BLaER1 treated with 17β-estradiol and CSF1 and Interleukin-3, amounts not matched to agents 10 nM and 100 nM (cell line): ENCODE data around the gene IL36RN.

ENCODE experiments used
- H3K27ac ChIP-seq, 11 experiments: shearing (Covaris generic); formaldehyde crosslinking; 2 replicates each; pipeline ENCODE4 v1.8.1; 2022
- H3K27me3 ChIP-seq, 11 experiments: shearing (Covaris generic); formaldehyde crosslinking; 2 replicates each; pipeline ENCODE4 v1.8.1; 2022
- H3K36me3 ChIP-seq, 11 experiments: shearing (Covaris generic); formaldehyde crosslinking; 2 replicates each; pipeline ENCODE4 v1.8.1; 2022
- H3K4me1 ChIP-seq, 10 experiments: shearing (Covaris generic); formaldehyde crosslinking; 2 replicates each; pipeline ENCODE4 v1.8.1; 2022
- H3K4me2 ChIP-seq, 11 experiments: shearing (Covaris generic); formaldehyde crosslinking; 2 replicates each; pipeline ENCODE4 v1.8.1; 2022
- H3K4me3 ChIP-seq, 10 experiments: shearing (Covaris generic); formaldehyde crosslinking; 2 replicates each; pipeline ENCODE4 v1.8.1; 2022
- H3K9ac ChIP-seq, 11 experiments: shearing (Covaris generic); formaldehyde crosslinking; 2 replicates each; pipeline ENCODE4 v1.8.1; 2022
- H3K9me3 ChIP-seq, 11 experiments: shearing (Covaris generic); formaldehyde crosslinking; replicated peaks in 1 of 11; 2 replicates each; pipeline ENCODE4 v1.8.1; 2022
- H4K20me1 ChIP-seq, 11 experiments: shearing (Covaris generic); formaldehyde crosslinking; 2 replicates each; pipeline ENCODE4 v1.8.1; 2022
- Cebpa-rat ChIP-seq, 11 experiments: shearing (Covaris generic); IDR thresholded peaks; 2 replicates each; pipeline ENCODE4 v1.8.1; 2022

Gene IL36RN

DNA sequence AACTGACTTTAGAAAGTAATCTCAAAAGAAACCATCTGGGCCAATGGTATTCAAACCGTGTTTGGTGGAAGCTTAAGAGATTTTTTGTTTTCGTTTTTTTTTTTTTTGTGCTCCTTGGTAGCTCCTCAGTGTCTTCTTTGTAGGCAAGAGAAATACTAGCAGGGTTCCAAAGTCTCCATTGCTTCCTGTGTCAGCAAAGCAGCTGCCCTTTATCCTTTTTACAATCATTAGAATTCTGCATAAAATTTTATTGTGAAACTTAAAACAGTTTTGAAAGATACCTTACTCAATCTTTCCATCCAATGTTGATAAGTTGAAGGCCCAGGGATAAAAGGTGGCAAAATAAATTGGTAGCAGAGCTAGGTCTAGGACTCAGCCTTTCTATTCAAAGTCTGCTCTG is 9.3 kb downstream of the IL36RN start:
- Histone ChIP-seq H3K4me1 (no peaks in the 10 kb centered on the region), H3K36me3 (no peaks in the 10 kb centered on the region), H3K9me3 (peaks cover 0 to 18% (median 8%) of the 10 kb centered on the region in 11 experiments; a peak in 16 of 22 replicates), H3K27me3 (no peaks in the 10 kb centered on the region), H4K20me1 (no peaks in the 10 kb centered on the region), H3K4me3 (no peak overlapping the region), H3K4me2 (no peak overlapping the region), H3K9ac (no peak overlapping the region), H3K27ac (no peak overlapping the region)
- no peak for TF ChIP-seq Cebpa-rat (IDR thresholded peaks at IDR 0.05)

DNA sequence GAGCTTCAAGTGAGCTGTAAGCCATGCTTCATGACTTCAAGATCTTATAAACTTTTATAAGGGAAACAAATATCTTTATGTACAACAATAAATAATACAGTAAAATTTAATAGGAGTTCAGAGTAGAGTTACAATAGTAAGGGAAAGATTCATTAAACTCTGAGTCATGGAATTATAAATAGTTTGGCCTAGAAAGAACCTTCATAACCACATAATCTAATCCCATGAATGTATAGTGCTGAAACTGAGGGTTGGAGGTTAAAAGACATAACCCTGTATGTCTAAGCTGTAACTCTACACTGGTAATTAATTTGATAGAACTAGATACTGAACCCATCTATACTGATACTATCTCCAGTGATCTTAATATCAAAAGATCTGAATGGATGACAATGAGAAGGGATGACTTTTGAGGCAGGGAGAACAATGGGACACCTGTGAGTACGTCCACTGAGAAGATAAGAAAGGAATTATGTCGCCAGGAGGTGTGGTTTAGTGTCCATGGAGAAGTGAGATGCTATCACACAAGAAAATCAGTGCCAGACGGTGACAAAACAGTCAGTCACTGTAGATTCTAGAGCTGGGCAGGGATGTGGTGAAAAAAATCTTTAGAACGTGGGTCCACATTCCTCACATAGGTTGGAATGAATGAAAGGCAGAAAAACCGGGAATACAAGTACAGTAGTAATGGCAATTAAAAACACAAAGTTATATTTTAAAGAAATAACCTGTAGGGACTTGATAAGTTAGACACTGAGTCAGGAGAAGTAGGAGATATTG is 9.9 kb downstream of the IL36RN start:
- Histone ChIP-seq H3K27ac (no peak overlapping the region), H3K9ac (no peak overlapping the region), H3K9me3 (peaks cover 0 to 18% (median 8%) of the 10 kb centered on the region in 11 experiments; a peak in 16 of 22 replicates), H3K4me1 (no peaks in the 10 kb centered on the region), H3K4me2 (no peak overlapping the region), H3K27me3 (no peaks in the 10 kb centered on the region), H4K20me1 (no peaks in the 10 kb centered on the region), H3K4me3 (no peak overlapping the region), H3K36me3 (no peaks in the 10 kb centered on the region)
- TF ChIP-seq Cebpa-rat (IDR thresholded peaks at IDR 0.05): no peak

DNA sequence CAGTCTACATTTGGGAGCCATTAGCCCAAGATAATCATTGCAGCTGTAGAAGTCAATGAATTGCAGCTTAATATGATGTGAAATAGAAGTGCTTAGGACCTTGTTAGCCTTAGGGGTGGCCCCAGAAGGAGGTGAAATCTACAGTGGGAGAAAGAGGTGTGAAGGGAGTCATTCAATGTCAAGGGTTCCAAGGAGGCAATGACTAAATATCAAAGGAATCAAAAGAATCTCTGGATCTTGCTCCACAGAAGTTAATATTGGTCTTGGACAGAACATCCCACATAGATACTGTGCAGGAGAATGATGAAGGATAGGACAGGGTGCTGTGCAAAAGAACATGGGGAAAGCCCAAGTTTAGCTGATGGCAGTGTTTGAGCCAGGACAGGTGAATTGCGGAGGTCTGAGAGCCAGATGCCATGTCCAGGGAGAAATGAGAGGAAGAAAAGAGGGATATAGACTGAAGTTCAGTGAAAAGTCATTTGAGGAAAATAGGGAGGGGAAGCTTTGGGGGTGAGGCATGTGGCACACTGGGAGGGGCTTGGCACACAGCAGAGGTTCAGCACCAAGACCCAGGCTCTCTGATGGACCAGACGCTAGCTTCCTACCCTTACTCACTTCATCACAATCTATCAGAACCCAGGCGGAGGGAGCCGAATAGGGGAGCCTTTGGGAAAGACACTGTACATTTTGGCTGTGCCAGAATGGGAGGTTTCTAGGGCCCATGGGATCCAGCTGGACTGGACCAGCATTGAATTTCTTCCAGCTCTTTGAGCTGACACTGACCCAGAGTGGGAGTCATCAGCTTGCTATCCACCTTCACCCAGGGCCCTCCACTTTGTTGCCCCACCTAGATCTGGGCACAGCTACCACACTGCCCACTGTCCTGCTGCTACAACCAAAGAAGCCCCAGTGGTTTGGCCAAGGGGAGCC is 10.9 kb downstream of the IL36RN start:
- H3K4me3 ChIP-seq: no peak overlapping the region
- no peak overlapping the region for H3K4me2 ChIP-seq
- TF ChIP-seq Cebpa-rat (IDR thresholded peaks at IDR 0.05): no peak
- H3K9ac ChIP-seq: no peak overlapping the region
- H3K36me3 ChIP-seq: no peaks in the 10 kb centered on the region
- H3K27me3 ChIP-seq: no peaks in the 10 kb centered on the region
- H3K9me3 ChIP-seq: peaks cover 0 to 14% (median 6%) of the 10 kb centered on the region in 11 experiments; a peak in 16 of 22 replicates
- H4K20me1 ChIP-seq: no peaks in the 10 kb centered on the region
- H3K27ac ChIP-seq: no peak overlapping the region
- no peaks in the 10 kb centered on the region for H3K4me1 ChIP-seq

DNA sequence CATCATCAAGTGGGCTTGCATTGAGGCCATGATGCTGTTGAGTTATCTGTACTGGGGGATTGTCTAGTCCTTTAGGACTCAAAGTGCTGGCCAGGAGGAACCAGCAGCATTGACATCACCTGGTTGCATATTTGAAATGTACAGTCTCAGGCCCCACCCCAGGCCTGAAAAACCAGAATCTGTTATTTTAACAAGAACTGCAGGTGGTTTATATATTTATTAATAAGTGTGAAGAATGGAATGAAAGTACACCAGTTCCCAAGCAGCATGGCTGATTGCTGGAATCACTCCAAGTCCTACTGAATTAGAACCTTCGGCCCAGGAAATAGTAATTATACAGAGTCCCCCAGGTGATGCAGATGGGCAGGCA is 11.6 kb downstream of the IL36RN start:
- H3K4me1 ChIP-seq: no peaks in the 10 kb centered on the region
- TF ChIP-seq Cebpa-rat (IDR thresholded peaks at IDR 0.05): no peak
- no peak overlapping the region for H3K27ac ChIP-seq

DNA sequence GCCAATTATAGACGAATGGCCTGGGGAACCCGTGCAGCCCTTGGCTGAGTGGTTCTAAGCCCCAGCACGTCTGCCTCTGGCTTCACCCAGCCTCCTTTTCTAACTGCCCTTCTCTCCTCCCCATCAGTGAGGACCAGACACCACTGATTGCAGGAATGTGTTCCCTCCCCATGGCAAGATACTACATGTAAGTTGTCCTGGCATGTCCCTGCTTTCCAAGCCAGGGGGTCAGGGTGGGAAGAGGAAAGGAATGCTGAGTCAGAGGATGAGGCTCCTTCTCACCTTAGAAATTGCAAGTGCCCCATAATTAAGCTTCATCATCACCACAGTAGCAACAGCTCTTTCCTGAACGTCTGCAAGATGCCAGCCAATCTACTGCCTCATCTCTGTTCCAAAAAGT is 13.6 kb downstream of the IL36RN start:
- Histone ChIP-seq H3K4me1 (peaks cover 0 to 9% (median 4%) of the 10 kb centered on the region in 10 experiments; a peak in 6 of 20 replicates), H3K27me3 (no peaks in the 10 kb centered on the region), H3K27ac (no peak overlapping the region), H3K9ac (no peak overlapping the region), H4K20me1 (no peaks in the 10 kb centered on the region), H3K4me2 (no peak overlapping the region), H3K36me3 (no peaks in the 10 kb centered on the region), H3K4me3 (no peak overlapping the region), H3K9me3 (no peaks in the 10 kb centered on the region)
- no peak for TF ChIP-seq Cebpa-rat (IDR thresholded peaks at IDR 0.05)

More for the DNA sequence above, 11.6 kb downstream of the IL36RN start:
- no peak overlapping the region for H3K4me3 ChIP-seq
- no peak overlapping the region for H3K9ac ChIP-seq
- H3K4me2 ChIP-seq: no peak overlapping the region
- no peaks in the 10 kb centered on the region for H3K36me3 ChIP-seq
- no peaks in the 10 kb centered on the region for H3K27me3 ChIP-seq
- H3K9me3 ChIP-seq: peaks cover 0 to 7% (median 0%) of the 10 kb centered on the region in 11 experiments; a peak in 3 of 22 replicates
- no peaks in the 10 kb centered on the region for H4K20me1 ChIP-seq

DNA sequence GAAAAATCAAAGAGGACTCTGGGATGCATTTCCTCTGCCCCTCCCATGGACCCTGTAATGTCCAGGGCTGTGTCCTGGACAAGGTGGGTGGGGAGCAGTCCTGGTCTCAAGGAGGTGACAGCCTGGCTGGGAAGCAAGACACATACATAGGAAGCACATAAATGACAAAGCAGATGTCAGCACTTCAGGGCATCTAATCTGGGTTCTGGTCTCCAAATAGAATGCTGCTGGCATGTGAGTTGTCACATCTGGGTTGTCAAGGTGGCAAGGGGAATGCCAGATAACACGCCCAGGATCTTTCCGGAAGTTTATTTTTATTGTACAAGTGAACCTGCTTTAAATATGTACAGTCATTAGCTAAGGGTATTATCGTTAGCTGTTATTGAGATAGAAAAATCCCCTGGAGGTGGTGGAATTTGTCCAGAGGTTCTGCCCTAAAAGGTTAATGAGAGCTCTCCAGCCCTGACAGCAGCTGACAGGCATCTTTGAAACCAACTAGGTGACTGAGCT is 14.4 kb downstream of the IL36RN start:
- no peak overlapping the region for H3K9ac ChIP-seq
- no peak overlapping the region for H3K4me3 ChIP-seq
- no peaks in the 10 kb centered on the region for H3K27me3 ChIP-seq
- no peaks in the 10 kb centered on the region for H3K36me3 ChIP-seq
- no peak overlapping the region for H3K4me2 ChIP-seq
- TF ChIP-seq Cebpa-rat (IDR thresholded peaks at IDR 0.05): no peak
- no peak overlapping the region for H3K27ac ChIP-seq
- no peaks in the 10 kb centered on the region for H3K9me3 ChIP-seq
- no peaks in the 10 kb centered on the region for H4K20me1 ChIP-seq
- peaks cover 0 to 17% (median 4%) of the 10 kb centered on the region in 10 experiments; a peak in 6 of 20 replicates for H3K4me1 ChIP-seq

DNA sequence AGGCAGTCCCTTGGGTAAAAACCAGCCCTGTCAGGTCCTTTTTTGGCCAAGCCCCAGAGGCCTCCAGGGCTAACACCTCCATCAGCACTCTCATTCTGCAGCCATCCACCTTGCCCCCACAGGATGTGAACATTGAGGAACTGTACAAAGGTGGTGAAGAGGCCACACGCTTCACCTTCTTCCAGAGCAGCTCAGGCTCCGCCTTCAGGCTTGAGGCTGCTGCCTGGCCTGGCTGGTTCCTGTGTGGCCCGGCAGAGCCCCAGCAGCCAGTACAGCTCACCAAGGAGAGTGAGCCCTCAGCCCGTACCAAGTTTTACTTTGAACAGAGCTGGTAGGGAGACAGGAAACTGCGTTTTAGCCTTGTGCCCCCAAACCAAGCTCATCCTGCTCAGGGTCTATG is 16.0 kb downstream of the IL36RN start:
- no peaks in the 10 kb centered on the region for H3K27me3 ChIP-seq
- no peaks in the 10 kb centered on the region for H4K20me1 ChIP-seq
- no peak overlapping the region for H3K4me3 ChIP-seq
- no peak overlapping the region for H3K9ac ChIP-seq
- no peaks in the 10 kb centered on the region for H3K36me3 ChIP-seq
- no peak for TF ChIP-seq Cebpa-rat (IDR thresholded peaks at IDR 0.05)
- no peak overlapping the region for H3K4me2 ChIP-seq
- no peaks in the 10 kb centered on the region for H3K9me3 ChIP-seq
- no peak overlapping the region for H3K27ac ChIP-seq
- peaks cover 0 to 22% (median 4%) of the 10 kb centered on the region in 10 experiments; a peak in 6 of 20 replicates for H3K4me1 ChIP-seq

DNA sequence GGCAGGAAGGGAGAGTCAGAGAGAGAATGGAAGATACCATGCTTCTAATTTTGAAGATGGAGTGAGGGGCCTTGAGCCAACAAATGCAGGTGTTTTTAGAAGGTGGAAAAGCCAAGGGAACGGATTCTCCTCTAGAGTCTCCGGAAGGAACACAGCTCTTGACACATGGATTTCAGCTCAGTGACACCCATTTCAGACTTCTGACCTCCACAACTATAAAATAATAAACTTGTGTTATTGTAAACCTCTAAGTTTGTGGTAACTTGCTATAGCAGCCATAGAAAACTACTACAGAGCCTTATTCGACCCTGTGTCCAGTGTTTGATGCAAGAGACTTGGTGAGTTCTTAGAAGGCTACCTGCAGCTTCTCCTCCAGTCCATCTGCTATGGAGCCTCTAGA is 16.6 kb downstream of the IL36RN start:
- Histone ChIP-seq H3K4me2 (no peak overlapping the region), H3K36me3 (no peaks in the 10 kb centered on the region), H3K9me3 (no peaks in the 10 kb centered on the region), H3K9ac (no peak overlapping the region), H4K20me1 (no peaks in the 10 kb centered on the region), H3K4me3 (no peak overlapping the region), H3K27ac (no peak overlapping the region), H3K4me1 (peaks cover 0 to 27% (median 4%) of the 10 kb centered on the region in 10 experiments; a peak in 6 of 20 replicates), H3K27me3 (no peaks in the 10 kb centered on the region)
- no peak for TF ChIP-seq Cebpa-rat (IDR thresholded peaks at IDR 0.05)

DNA sequence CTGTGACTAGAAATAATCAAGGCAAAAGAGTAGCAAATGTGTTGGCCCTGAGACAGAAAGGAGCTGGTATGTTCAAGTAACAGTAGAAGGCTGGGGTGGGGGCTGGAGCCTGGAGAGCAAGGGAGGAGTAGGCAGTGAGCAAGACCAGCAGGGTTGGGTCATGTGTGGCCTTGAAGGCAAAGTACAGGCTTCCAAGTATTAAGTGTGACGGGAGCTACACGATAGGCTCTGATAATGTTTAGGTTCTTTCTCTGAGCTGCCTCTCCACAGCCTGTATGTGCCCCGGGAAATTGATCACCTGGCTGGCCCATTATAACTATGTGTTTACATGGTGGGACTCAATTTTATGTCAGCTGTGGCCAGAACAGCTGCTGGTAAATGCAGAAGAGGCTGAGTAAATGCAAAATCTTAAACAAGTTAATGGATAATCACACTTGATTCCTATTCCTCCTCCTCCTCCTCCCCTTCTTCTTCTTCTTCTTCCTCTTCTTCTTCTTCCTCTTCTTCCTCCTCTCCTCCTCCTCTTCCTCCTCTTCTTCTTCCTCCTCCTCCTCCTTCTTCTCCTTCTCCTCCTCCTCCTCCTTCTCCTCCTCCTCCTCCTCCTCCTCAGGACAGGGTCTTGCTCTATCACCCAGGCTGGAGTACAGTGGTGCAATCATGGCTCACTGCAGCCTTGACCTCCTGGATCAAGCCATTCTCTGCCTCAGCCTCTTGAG is 18.1 kb downstream of the IL36RN start:
- TF ChIP-seq Cebpa-rat (IDR thresholded peaks at IDR 0.05): no peak
- no peaks in the 10 kb centered on the region for H3K36me3 ChIP-seq
- no peaks in the 10 kb centered on the region for H3K9me3 ChIP-seq

More for the DNA sequence above, 18.1 kb downstream of the IL36RN start:
- no peak overlapping the region for H3K4me3 ChIP-seq
- peak overlapping the region in 3 of 11 experiments; percentile 12 to 50 (median 36); a peak in 5 of 22 replicates for H3K4me2 ChIP-seq
- no peak overlapping the region for H3K9ac ChIP-seq
- peaks cover 0 to 34% (median 4%) of the 10 kb centered on the region in 10 experiments; a peak in 6 of 20 replicates for H3K4me1 ChIP-seq
- H4K20me1 ChIP-seq: no peaks in the 10 kb centered on the region
- H3K27me3 ChIP-seq: no peaks in the 10 kb centered on the region
- H3K27ac ChIP-seq: no peak overlapping the region
